GM12878 (cell line): ENCODE data around the gene HLA-DMA. TPM values are rescaled to one million over a fixed set of nuclear protein-coding genes. Genes with fewer than 3 reads are reported as not detected.

Experiments
- BCLAF1 ChIP-seq: fragments of 450-650 bp; IDR thresholded peaks from 2 replicates; pipeline ENCODE4 v1.6.1; 2017; ENCODE audit warnings: antibody characterized with exemption, mild to moderate bottlenecking, moderate library complexity
- BMI1 ChIP-seq: fragments of 450-650 bp; IDR thresholded peaks from 2 replicates; pipeline ENCODE4 v1.6.1; 2016; ENCODE audit warnings: mild to moderate bottlenecking, moderate library complexity, borderline replicate concordance
- DPF2 ChIP-seq: fragments of 450-650 bp; IDR thresholded peaks from 2 replicates; pipeline ENCODE4 v1.6.1; 2017; ENCODE audit warnings: mild to moderate bottlenecking
- EGR1 ChIP-seq, 2 experiments: IDR thresholded peaks; 1 replicate in 1 of 2; 2 replicates in 1 of 2; pipeline ENCODE4 v1.6.1; 2011 to 2012; ENCODE audit warnings: low read depth in 2 of 2, low read length in 2 of 2, borderline replicate concordance in 1 of 2, mild to moderate bottlenecking in 1 of 2, moderate library complexity in 1 of 2
- HDGF ChIP-seq: fragments of 450-650 bp; IDR thresholded peaks from 2 replicates; pipeline ENCODE4 v1.6.1; 2016; ENCODE audit warnings: antibody characterized with exemption
- NR2F1 ChIP-seq: fragments of 450-650 bp; conservative IDR thresholded peaks from 2 replicates; pipeline ENCODE4 v1.6.1; 2017; ENCODE audit warnings: mild to moderate bottlenecking
- POU2F2 ChIP-seq: IDR thresholded peaks from 3 replicates; pipeline ENCODE4 v1.6.1; 2011; ENCODE audit warnings: low read depth, mild to moderate bottlenecking, low read length, borderline replicate concordance
- RCOR1 ChIP-seq: conservative IDR thresholded peaks from 2 replicates; pipeline ENCODE4 v1.6.1; 2012; ENCODE audit warnings: low read depth, low read length, improper control_type of control experiment
- SIN3A ChIP-seq: IDR thresholded peaks from 2 replicates; pipeline ENCODE4 v1.6.1; 2012; ENCODE audit warnings: low read depth, low read length, improper control_type of control experiment
- ZBED1 ChIP-seq: IDR thresholded peaks from 2 replicates; pipeline ENCODE4 v1.6.1; 2016; ENCODE audit warnings: borderline replicate concordance
- ZBTB40 ChIP-seq: fragments of 450-650 bp; IDR thresholded peaks from 2 replicates; pipeline ENCODE4 v1.6.1; 2016; ENCODE audit warnings: mild to moderate bottlenecking, moderate library complexity, borderline replicate concordance
- ZNF592 ChIP-seq: fragments of 450-650 bp; IDR thresholded peaks from 2 replicates; pipeline ENCODE4 v1.6.1; 2017; ENCODE audit warnings: mild to moderate bottlenecking, moderate library complexity
- polyA plus RNA-seq, 11 experiments: library from polyadenylated mRNA; depleted of rRNA in 4 of 11; unstranded in 6 of 11; stranded (reverse) in 5 of 11; fragments of >200 nt; fragmentation: Nextera tagmentation in 4 of 11; fragmentation: Illumina TruSeq in 1 of 11; extraction: Ambion mirVana in 4 of 11; extraction: Trizol in 1 of 11; gene quantifications; 1 replicate in 1 of 11; 2 replicates in 10 of 11; pipeline versions ENCODE4 v1.2.1 to v1.2.3, GENCODE V29; 2011 to 2016; ENCODE audit warnings: inconsistent platforms in 2 of 11, missing spikeins in 2 of 11, low read depth in 1 of 11
- total RNA-seq, 4 experiments: library from RNA; depleted of rRNA in 3 of 4; stranded (reverse); fragments of >200 nt in 3 of 4; fragmentation: Illumina TruSeq in 1 of 4; extraction: Trizol in 1 of 4; gene quantifications; 2 replicates each; pipeline versions ENCODE4 v1.2.1 to v1.2.3, GENCODE V29; 2013 to 2021
- TF ChIP-seq, protein P1 (sequence below): IDR thresholded peaks from 2 replicates; pipeline ENCODE4 v1.6.1; 2012; ENCODE audit warnings: low read depth, low read length, improper control_type of control experiment

HLA-DMA gene
- total and polyA plus RNA-seq, 10 of the 15 experiments (the other 5 are each of a cell fraction or from before 2014, with no cell fraction given), result 177 to 552 (median 309) TPM

GRCh38 chr6:32943864-32944649, 8.8 kb downstream of the HLA-DMA start (continued):
- TF ChIP-seq ZBTB40, result no peak
- TF ChIP-seq POU2F2, result peak; percentile 78
- TF ChIP-seq, protein P1, sequence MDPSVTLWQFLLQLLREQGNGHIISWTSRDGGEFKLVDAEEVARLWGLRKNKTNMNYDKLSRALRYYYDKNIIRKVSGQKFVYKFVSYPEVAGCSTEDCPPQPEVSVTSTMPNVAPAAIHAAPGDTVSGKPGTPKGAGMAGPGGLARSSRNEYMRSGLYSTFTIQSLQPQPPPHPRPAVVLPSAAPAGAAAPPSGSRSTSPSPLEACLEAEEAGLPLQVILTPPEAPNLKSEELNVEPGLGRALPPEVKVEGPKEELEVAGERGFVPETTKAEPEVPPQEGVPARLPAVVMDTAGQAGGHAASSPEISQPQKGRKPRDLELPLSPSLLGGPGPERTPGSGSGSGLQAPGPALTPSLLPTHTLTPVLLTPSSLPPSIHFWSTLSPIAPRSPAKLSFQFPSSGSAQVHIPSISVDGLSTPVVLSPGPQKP, result no peak
- 0 out of 3 replicates have a peak, but pooled peaks of 1 of the 2 experiments have one; percentile 31 for TF ChIP-seq EGR1 (IDR thresholded peaks at IDR 0.05; ENCODE audit: borderline replicate concordance in 1 of 2, low read depth in 2 of 2, low read length in 2 of 2)
- peak; percentile 76 for TF ChIP-seq NR2F1
- peak; percentile 98 for TF ChIP-seq DPF2
- peak; percentile 64; the same call in 1 of the 2 replicates for TF ChIP-seq BMI1
- no peak for TF ChIP-seq BCLAF1
- TF ChIP-seq ZBED1, result no peak; the same call in 1 of the 2 replicates
- TF ChIP-seq RCOR1, result peak; percentile 76
- no peak for TF ChIP-seq HDGF
- TF ChIP-seq SIN3A, result no peak
- TF ChIP-seq ZNF592, result no peak
